NCI-H82 (cell line): ENCODE measurements around the gene UNC5B.

Experiments
- DNase-seq: peaks from one replicate; lab custom pipeline; 2025; lab: John Stamatoyannopoulos, UW

UNC5B gene

DNA sequence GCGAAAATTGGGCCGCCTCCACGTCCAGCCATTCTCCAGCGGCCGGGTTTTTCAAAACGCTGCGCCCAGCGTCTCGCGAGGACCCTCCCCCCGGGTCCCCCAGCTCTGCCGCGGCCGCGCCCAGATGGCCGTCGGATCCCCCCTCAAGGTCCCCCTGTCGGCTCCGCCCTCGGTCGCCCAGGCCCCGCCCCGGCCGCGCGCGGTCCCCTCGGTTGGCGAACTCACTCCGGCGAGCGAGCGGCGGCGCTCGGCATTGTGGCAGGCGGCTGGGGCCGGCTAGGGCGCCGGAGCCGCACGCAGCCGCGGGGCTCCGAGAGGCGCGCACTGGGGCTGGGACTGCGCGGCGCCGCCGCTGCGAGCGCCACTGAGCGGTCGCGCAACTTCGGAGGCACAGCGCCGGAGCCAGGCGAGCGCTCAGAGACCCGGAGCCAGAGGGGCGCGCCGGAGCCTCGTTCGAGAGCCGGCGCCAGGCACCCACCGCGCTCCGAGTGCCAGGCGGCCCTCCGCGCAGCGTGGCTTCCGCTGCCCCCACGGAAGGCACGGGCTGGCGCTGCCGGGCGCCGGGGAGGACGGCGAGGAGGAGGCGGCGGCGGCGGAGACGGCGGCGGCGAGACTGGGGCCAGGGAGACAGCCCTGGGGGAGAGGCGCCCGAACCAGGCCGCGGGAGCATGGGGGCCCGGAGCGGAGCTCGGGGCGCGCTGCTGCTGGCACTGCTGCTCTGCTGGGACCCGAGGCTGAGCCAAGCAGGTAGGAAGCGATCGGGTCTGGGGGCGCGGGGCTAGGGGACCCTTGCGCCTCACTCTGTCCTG, at the start of gene UNC5B:
Gene UNC5B, plus strand, starts transcription at position 253 of the 809 bp plus-strand sequence. Its CDS starts 416 bp downstream, at position 669.
- peak; percentile 91 for DNase-seq

DNA sequence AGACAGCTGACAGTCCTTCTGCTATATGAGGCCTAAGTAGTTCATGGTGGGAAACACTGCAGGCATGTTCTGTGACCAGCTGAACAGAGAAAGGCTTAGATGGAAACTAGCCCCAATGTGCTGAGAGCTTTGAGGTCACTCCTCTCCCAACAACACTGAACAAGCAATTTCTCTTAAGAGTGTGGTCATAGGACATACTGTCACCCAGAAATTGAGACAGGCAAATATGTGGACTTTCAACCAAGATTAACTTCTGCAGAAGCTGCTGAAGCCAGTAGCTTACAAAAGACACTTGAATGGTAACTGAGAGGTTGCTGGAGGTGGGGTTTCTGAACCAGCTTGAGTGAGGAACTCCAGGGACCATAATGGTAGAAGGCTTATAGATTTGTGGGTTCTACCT, 38.9 kb upstream of the UNC5B start:
- DNase-seq, result no peak

DNA sequence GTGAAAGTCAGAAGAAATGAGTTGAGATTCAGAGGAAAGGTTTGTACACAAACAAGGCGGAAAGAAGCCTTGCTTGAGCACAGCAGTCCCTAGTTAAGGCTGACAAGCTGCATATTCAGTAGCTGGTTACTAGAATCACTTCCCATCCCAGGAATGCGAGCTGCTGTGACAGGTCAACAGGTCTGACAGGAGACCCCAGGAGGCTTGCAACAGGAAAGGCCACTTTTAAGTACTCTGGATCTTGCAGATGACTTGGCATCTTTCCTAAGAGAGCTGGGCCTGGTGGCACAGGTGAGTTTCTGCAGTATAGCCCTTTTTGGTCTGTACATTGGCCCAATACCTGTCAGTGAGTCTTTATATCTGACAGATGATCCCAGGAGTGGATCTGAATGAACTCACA, 35.7 kb upstream of the UNC5B start:
- DNase-seq, result no peak

DNA sequence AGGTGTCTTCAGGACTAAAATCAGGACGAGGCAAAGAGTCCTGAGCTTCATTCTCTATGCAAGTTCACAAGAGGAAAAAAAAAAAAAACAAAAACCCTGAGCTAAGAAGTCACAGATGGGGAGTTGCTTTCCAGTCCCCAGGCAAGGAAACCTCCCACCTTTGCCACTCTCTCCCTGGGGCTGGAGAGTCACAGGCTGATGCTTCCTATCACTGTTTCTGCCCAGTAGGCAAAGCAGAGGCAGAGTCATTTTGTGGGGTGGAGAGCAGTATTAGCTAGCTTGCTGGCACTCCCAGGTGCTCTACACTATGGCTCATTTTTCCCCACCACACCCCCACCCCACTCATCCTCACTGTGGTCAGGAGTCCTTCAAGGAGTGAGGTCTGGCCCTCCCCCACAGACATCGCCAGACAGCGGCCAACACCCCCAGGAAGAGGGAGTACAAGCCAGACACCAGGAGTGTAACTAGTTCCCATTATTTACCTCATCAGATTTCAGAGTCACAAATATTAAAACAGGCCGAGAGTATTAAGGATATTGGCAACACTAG, 34.6 kb upstream of the UNC5B start:
- DNase-seq, result no peak

DNA sequence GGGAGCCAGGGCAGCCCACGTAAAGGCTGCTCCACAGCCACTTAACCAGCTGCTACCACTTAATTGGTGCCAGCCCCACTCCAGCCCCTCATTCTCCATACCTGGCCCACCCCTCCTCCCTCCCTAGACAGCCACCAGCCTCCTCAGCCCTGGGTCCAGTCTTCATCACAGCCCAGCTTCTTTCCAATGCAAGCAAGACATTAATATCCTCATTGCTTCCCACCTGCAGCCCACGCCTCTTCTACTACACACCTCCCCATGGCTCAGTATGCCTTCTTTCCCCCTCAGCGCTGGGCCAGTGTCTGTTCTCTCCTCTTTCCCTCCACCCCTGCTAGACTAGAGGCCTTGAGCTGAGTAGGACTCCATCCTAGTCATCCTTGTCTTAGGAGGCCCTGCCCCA, 33.5 kb upstream of the UNC5B start:
- no peak for DNase-seq

DNA sequence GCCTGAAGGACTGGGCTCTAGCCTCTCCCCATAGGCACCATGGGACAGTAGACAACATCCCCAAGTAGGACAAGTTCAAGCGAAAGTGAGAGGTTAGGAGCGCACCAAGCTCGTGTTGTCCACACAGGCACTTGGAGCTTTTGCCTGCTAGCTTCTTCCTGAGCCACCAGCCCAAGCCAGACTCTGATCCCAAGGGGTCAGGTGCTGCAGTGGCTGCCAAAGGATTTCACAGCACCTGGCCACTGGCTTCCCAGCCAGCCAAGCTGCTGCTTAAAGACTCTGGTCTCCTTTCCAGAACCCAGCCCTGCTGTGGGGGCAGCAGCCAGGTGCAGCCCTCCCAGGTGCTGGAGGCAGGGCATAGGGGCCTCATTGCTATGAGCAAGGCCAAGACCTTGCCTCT, 33.0 kb upstream of the UNC5B start:
- DNase-seq, result no peak

DNA sequence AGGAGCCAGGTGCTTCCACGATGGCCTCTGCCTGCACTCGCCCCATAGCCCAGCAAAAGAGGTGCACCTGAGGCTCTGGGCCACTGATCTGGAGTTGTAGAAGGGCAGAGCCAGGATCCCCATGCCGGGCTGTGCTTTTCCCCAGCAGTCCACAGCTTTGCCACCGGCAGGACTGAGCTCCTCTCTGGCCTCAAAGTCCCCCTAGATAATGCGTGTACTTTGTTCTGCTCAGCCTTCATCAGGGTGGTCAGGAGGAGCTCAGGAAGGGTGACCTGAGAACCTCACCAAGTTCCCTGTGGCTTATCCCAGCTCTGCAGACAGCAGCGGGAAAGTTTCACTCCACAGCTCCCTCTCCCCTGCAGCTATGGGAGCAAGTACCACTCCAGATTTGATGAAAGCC, 27.9 kb upstream of the UNC5B start:
- no peak for DNase-seq

DNA sequence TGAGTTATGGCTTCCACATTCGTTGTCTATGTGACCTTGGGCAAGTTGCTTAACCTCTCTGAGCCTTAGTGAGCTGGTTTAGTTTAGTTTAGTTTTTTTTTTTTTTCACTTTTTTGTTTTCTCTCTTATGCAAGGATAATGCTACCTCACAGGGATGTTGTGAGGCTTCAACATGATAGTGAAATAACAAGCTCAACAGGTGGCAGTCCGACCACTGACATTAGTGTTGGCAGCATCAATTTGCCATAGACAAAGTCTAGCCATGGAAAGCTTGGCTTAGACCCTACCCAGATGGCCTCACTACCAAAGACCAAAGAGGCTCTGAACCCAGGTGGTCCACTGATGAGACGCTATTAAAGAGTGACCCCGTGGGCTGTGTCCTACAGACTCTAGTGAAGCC, 27.2 kb upstream of the UNC5B start:
- DNase-seq, result no peak

DNA sequence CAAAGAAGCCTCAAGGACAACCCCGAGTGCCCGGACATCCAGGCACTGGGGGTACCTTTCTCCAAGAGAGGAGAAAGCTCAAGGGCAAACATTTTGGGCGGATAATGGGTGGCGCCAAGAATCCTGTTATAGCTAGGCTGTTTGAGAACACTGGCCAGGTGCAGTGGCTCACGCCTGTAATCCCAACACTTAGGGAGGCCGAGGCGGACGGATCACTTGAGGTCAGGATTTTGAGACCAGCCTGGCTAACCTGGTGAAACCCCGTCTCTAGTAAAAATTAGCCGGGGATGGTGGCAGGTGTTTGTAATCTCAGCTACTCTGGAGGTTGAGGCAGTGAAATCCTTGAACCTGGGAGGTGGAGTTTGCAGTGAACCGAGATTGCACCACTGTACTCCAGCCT, 25.2 kb upstream of the UNC5B start:
- DNase-seq, result peak; percentile 79

DNA sequence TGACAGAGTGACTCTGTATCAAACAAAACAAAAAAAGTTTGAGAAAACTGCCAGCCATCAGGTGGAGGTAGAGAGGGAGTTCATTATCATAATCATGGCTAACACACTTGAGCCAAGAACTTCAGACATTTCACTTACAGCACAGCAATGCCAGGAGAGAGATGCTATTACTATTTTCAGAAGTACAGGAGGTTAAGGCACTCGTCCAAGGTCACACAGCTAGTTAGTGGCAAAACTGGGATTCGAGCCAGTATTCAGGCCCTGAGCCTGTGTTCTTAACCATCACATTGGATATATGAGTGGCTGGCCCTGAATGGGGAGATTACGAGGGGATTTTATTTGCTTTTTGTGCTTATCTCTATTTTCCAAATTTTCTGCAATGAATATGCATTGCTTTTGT, 24.8 kb upstream of the UNC5B start:
- DNase-seq, result no peak

DNA sequence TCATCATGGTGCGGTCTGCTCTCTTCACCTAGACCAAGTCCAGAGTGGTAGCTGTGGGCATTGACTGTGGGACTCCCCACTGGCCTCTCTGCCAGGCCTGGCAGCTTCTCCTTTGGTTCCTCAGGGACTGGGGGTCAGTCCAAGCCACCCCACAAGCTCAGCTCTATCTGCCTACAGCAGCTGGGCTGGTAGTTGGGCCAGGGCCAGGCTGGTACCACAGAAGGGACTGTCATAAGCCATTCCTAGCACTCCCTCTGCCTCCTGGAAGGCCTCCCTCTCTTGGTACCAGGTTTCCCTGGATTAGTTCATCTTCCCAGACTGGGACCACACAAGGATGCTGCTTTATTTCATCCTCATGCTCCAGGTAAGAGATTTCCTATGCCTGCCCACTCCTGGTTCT, 24.2 kb upstream of the UNC5B start:
- DNase-seq, result no peak

DNA sequence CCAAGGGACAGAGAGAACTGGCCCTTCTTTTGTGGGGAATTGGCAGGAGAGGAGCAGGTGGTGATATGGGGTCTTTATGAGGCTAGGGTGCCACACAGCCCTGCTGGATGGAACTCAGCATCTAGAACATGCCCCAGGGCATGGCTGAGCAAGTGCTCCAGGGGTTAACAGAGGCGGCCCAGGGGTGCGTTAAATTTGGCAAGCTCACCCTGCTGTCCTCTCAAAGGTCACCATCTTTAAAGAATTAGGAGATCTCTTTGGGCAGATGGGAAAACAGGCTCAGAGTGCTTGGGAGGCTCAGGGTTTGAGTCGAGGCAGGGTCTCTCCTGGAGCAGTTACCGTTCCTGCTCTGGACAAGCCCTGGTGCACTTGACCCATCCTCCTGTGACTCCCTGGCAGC, 21.4 kb upstream of the UNC5B start:
- no peak for DNase-seq

DNA sequence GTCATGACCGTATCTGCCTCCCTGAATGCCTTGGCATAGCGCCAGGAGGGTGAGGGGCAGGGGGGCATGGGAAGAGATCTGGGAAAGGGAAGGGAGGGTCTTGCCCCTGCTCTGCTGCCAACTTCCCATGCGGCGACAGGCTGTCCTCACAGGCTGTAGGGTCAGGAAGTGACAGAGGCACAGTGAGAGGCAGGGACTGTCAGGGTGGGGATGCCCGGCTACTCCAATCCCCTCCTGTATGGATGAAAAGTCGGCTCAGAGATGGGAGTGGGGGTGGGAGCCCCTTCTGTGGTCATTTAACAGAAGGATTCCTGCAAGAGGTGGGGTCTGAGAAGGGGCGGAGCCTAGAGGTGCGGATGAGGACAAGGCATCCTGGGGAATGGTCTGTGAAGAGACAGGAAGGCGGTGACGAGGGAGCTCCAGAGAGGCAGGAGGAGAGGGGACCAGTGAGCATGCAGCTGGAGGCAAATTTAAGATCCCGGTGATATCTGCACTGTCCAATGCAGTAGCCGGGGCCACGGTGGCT, 20.8 kb upstream of the UNC5B start:
- peak; percentile 94 for DNase-seq

DNA sequence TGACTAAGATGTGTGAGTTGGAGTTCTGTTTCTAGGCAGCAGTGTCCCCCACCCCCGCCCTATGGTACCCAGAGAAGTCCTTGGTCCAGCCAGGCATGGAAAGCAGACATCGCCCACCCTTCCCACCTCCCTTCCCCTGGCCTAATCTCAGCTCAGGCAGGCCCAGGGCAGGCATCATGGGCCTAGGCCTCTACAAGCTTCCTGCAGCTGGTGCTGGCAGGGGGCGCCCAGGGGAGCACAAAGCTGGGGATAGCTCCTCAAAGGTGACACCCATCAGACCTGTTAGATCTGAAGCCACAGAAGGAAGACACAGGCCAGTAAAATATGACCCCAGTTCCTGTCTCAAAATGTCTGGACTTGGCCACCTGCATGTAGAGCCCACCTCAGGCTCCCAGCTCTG, 18.9 kb upstream of the UNC5B start:
- DNase-seq, result peak; percentile 33

DNA sequence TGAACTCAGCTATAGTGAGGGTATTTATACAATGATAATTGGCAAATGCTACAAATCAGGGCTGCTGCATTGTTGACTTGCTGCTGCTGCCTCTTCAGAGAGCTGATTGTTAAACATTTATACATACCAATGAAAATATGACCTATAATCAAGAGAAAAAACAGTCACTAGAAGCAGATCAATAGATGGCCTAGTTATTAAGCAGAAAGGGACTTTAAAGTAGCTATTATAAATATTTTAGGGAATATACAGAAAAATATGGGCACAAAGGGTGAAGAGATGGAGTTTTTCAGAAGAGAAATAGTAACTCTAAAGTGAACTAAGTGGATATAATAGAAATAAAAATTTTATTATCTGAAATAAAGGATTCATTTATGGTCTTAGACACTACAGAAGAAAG, 14.4 kb upstream of the UNC5B start:
- no peak for DNase-seq

DNA sequence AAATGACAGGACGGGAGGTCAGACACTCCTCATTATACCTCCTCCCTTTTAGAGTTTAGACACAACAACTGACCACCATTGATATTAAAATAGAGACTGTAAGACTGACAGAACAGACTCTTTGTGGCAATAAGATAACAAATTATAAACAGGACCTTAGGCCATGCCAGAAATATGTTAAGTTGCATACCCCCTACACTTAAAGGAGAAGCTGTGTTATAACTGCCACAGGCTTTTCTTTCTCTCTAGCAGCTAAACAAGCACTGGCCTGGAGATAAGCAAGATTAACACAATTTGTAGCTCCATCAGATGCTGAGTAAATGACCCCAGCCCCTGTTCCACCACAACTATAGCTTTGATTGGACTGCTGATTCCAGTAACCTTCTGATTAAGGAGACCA, 10.5 kb upstream of the UNC5B start:
- DNase-seq, result no peak

DNA sequence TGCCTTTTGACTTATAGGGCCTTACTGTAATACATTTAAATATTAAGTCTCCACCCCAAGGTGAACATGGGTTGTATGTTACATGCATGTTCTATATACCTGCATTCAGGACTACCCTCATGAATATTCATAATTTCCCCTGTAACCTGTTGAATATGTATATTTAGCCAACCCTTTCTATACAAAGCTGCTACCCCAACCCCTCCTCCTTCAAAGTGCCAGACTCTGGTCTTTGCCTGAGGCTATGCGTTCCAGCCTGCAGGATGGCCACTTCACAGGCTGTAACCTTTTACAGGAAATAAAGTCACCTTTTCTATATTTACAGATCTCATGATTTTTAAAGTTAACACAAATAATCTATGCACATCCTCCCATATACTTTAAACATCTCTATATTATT, 10.1 kb upstream of the UNC5B start:
- no peak for DNase-seq

DNA sequence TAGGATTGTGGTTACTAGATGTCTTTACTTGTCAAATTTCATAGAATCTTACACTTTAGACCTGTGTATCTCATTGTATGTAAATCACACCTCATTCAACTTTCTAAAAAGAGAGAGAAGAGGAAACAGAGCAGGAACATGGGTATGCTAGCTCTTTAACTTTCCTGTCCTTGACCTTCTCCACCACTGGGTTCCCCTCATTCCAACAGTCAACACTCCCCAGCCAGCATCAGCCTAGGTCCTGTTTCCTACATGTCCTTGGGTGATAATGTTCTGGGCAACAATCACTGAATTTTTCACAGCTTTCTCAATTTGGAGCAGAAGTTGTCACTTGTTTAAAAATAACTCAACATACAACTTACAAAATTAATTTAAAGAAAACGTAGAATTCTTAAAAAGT, 9.2 kb upstream of the UNC5B start:
- no peak for DNase-seq

DNA sequence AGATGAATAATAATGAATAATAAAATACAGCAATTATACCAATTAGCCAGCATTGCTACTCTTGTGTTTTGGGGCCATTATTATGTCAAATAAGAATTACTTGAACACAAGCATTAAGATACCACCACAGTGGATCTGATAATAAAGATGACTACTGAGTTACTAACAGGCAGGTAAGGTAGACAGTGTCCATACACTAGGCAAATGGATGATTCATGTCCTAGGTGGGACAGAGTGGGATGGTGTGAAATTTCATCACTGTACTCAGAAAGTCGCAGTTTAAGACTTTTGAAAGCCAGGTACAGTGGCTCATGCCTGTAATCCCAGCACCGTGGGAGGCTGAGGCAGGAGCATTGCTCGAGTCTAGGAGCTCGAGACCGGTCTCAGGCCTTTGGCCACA, 8.7 kb upstream of the UNC5B start:
- no peak for DNase-seq

DNA sequence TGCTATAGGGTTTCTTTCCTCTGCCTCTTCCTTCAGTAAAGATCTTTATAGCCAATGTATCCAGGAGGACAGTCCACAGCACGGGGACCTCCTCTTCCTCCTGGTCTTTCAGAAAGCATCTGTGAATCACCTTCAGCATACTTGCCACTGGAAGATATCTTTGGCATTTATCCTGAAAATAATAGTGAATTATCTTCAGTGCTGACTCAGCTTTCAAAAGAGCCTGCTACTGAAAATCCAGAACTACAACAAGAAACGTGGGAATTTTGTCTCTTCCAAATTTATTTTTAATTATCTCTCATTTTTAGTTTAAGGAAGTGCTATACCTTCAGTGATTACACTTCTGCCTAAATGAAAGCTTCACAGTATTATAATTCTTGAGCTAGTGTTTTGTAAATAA, 7.6 kb upstream of the UNC5B start:
- DNase-seq, result no peak

DNA sequence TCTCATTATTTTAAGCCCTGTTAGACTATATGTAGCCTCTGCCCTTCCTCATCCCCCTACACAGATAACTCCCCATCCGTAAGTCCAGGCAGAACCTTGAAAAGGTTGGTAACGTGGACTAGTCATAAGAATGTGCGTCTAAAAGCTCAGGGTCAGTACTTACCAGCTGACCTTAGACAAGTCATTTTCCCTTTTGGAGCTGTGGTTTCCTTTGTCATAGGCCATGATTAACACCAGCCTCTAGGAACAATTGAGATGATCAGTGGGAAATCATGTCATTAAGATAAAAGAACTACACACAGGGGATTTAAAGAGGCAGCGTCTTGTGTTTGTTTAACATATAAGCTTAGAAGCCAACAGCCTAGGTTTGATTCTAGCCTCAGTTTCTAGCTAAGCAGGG, 6.9 kb upstream of the UNC5B start:
- DNase-seq, result peak; percentile 27

DNA sequence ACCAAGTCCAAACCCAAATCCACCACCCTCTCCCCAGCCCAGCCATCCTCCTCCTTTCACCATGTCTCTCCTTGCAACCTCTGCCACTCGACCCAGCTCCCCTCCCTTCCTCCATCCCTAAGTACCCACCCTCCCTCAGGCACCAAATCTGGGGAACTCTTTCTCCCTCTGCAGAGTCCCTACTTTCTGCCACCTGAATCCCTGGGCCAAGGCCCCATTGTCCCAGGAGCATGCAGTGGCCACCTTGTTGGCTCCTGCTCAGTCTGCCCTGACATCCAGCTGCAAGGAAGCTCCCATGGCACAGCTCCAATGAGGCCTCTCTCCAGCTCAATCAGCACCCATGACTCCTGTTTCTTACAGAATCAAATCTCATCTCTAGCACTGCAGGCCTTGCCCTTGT, 5.5 kb upstream of the UNC5B start:
- DNase-seq, result no peak

DNA sequence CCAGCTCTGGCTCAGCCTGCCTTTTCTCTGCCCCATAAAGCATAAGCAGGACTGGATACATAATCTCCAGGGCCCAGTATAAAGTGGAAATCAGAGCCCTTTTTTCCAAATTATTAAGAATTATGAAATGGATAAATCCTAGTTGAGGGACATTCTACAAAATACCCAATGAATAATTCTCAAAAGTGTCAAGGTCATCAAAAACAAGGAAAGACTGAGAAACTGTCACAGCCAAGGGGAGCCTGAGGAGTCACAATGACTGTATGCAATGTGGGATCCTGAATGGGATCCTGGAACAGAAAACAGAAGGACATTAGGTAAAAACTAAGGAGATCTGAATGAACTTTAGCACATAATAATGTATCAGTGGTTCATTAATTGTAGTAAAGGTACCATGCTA, 4.8 kb upstream of the UNC5B start:
- no peak for DNase-seq

DNA sequence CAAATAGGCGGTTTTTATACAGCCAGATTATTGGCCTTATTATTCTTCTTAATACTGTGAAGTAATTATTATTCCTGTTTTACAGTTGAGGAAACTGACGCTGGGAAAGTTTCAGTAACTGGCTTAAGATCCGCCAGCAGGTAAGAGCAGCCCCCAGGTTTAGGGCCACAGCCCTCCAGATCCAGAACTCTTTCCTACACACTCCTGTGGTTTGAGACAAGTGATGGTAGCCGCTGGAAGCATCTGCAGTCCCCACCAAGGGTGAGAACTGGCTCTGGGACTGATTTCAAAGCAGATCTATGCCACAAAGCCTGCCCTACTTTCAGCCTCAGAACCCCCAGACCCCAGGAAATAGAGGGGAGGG, 3.0 kb upstream of the UNC5B start:
- DNase-seq, result no peak
